ENCODE results near the gene NUDT5.

Gene NUDT5

GRCh38 chr10:12162927-12163326, 32.8 kb downstream of the NUDT5 start:
- no peak for DNase-seq

- DNase-seq, result no peak
Measured at GRCh38 chr10:12160664-12161063, 35.0 kb downstream of the NUDT5 start.

GRCh38 chr10:12158111-12158510, 37.6 kb downstream of the NUDT5 start:
- no peak for DNase-seq

GRCh38 chr10:12156367-12157123, 39.1 kb downstream of the NUDT5 start:
- DNase-seq, result no peak

DNA sequence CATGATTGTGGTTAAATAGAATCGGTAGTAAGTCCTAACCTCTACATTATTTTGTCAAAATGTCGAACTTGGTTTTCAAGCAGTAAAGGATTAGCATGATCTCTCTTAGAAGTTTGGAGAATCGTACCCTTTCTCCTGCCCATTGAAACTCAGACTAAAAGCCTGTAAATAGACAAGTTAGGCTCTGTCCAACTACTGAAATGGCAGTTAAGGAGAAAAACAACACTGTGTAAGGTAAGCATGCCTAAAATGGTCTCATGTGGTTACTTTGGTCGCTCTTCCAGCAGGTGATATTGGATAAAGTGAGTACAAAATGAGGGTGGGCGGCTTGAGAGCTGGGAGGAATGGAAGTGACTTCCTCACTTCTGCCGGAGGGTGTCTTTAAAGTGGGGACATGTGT, 41.2 kb downstream of the NUDT5 start:
- no peak for DNase-seq

DNA sequence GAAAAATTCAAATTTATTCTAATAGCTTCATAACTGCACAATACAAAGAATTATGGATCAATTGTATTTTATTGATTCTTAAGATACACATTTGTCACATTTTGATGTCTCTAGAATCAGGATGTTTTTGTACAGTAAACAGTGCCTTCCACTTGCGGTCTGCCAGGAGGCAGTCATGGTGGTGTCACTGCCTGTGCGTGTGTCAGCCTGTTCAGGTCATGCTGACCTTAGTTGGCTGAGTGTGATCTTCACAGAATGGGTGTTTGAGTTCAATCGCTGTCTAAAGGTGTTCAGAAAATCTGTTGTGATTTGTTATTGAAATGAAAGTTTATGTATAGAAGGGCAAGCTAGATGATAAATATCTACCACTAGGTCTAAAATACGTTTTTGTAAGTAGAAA, 45.5 kb downstream of the NUDT5 start:
- DNase-seq, result no peak

DNA sequence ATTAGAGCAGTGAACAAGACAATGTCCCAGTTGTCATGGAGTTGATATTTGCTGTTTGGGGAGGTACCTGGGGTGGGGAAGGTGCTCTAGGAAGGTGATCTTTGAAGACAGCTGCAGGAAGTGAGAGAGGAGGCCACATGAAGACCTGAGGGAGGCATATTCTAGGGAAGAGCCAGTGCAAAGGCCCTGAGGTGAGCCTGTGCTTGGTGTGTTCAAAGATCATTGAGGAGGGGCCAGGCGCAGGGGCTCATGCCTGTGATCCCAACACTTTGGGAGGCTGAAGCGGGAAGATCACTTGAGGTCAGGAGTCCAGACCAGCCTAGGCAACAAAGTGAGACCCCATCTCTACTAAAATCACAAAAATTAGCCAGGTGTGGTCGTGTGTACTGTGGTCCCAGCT, 51.2 kb downstream of the NUDT5 start:
- DNase-seq, result no peak

GRCh38 chr10:12140038-12140437, 55.7 kb downstream of the NUDT5 start:
- DNase-seq, result no peak

DNA sequence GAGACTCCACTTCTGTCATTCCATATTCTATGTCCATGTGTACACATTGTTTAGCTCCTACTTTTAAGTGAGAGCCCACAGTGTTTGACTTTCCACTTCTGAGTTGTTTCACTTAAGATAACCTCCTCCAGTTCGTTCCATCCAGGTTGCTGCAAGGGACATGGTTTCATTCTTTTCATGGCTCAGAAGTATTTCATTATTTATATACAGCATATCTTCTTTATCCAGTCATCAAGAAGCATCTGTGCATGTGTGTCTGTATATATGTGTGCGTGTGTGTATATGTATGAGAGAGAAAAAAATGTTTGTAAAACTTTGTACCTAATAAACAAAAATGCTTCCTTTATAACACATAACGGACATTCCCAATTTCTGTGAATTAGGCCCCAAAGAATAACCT, 60.1 kb downstream of the NUDT5 start:
- no peak for DNase-seq

- peak; percentile 8 to 53 for DNase-seq
Measured at GRCh38 chr10:12130237-12130872, 65.3 kb downstream of the NUDT5 start.

GRCh38 chr10:12129222-12130111, 66.2 kb downstream of the NUDT5 start, which contains the start of gene SEC61A2:
SEC61A2 (plus strand) TSS chr10:12129677; CDS start chr10:12129788, 111 bp downstream.
- peak; percentile 88 to 93 for DNase-seq

DNA sequence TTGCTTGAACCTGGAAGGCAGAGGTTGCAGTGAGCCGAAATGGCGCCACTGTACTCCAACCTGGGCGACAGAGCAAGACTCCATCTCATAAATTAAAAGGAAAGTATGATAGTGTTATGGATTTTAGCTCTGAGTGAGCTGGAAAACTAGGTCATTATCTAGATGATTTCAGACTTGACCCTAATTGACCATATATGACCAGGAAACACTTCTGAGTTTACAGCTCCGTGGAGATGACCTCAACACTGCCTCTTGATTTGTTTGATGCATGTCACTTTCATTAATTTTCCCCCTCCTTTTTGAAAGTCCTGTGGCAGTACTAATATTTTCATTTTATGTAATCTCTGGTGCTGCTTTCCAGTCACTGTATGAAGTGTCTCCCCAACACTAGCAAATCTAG, 74.0 kb downstream of the NUDT5 start:
- no peak for DNase-seq

Data from hippocampal formation (tissue), 2 donors.